Measurements from ENCODE around the gene MAN1A2.

Gene MAN1A2

DNA sequence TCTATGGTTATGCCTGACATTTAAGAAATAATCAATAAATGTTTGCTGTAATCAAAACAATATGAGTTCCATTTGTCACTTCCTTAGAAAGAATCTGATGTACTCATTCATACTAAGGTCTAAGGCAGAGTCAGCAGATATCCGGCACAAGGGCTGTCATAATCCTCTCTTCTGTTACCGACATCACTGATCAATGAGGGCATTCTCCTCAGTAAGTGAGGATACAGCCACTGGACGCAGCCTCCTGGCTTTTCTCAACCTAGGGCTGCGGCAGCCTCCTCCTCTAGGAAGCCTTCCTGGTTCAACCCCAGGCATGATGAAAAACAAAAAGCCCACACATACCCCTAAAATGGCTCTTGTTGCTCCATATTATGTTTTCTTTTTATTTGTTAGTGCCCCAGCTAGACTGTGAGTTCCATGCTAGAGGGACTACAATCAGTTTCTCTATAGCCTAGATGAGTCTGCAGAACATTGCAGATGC is 197.9 kb downstream of the MAN1A2 start:
- CTCF ChIA-PET = interaction anchor here (0.7 to 1.0 kb wide), 3 partner anchors 9 to 189 kb away, joined by 3 to 5 read pairs (median 4); no protein-coding TSS in a partner anchor
- POLR2A ChIA-PET = no interaction called here

GRCh38 chr1:117565745-117566455 is 198.7 kb downstream of the MAN1A2 start:
- H3K4me1 ChIP-seq (ENCODE audit: control insufficient read depth, insufficient read depth, low read length) = no peaks in the 10 kb centered on the region
- CTCF ChIA-PET = interaction anchor here (0.7 to 1.0 kb wide), 3 partner anchors 10 to 188 kb away, joined by 3 to 5 read pairs (median 4); no protein-coding TSS in a partner anchor
- no peaks in the 10 kb centered on the region for H3K9me3 ChIP-seq (ENCODE audit: control insufficient read depth, insufficient read depth, low read depth, low read length)
- POLR2A ChIA-PET = no interaction called here
- no peaks in the 10 kb centered on the region for H3K36me3 ChIP-seq (ENCODE audit: control insufficient read depth in 2 of 2, insufficient read depth in 1 of 2, low read length in 2 of 2)
- TF ChIP-seq, protein P1, sequence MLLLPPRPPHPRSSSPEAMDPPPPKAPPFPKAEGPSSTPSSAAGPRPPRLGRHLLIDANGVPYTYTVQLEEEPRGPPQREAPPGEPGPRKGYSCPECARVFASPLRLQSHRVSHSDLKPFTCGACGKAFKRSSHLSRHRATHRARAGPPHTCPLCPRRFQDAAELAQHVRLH (tag by site-specific recombination; IDR thresholded peaks at IDR 0.05) = no peak
- TF ChIP-seq ZNF707 (tag by site-specific recombination; IDR thresholded peaks at IDR 0.05) (no peak), ZNF510 (tag by site-specific recombination; IDR thresholded peaks at IDR 0.05; ENCODE audit: insufficient replicate concordance) (no peak), ZNF354C (tag by site-specific recombination; IDR thresholded peaks at IDR 0.05; ENCODE audit: borderline replicate concordance, low read depth) (no peak)
- TF ChIP-seq, protein P2, sequence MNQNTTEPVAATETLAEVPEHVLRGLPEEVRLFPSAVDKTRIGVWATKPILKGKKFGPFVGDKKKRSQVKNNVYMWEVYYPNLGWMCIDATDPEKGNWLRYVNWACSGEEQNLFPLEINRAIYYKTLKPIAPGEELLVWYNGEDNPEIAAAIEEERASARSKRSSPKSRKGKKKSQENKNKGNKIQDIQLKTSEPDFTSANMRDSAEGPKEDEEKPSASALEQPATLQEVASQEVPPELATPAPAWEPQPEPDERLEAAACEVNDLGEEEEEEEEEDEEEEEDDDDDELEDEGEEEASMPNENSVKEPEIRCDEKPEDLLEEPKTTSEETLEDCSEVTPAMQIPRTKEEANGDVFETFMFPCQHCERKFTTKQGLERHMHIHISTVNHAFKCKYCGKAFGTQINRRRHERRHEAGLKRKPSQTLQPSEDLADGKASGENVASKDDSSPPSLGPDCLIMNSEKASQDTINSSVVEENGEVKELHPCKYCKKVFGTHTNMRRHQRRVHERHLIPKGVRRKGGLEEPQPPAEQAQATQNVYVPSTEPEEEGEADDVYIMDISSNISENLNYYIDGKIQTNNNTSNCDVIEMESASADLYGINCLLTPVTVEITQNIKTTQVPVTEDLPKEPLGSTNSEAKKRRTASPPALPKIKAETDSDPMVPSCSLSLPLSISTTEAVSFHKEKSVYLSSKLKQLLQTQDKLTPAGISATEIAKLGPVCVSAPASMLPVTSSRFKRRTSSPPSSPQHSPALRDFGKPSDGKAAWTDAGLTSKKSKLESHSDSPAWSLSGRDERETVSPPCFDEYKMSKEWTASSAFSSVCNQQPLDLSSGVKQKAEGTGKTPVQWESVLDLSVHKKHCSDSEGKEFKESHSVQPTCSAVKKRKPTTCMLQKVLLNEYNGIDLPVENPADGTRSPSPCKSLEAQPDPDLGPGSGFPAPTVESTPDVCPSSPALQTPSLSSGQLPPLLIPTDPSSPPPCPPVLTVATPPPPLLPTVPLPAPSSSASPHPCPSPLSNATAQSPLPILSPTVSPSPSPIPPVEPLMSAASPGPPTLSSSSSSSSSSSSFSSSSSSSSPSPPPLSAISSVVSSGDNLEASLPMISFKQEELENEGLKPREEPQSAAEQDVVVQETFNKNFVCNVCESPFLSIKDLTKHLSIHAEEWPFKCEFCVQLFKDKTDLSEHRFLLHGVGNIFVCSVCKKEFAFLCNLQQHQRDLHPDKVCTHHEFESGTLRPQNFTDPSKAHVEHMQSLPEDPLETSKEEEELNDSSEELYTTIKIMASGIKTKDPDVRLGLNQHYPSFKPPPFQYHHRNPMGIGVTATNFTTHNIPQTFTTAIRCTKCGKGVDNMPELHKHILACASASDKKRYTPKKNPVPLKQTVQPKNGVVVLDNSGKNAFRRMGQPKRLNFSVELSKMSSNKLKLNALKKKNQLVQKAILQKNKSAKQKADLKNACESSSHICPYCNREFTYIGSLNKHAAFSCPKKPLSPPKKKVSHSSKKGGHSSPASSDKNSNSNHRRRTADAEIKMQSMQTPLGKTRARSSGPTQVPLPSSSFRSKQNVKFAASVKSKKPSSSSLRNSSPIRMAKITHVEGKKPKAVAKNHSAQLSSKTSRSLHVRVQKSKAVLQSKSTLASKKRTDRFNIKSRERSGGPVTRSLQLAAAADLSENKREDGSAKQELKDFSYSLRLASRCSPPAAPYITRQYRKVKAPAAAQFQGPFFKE (tag by site-specific recombination; IDR thresholded peaks at IDR 0.05; ENCODE audit: borderline replicate concordance) = no peak
- H3K4me3 ChIP-seq (ENCODE audit: low read depth, low read length) = no peak overlapping the region
- H3K27ac ChIP-seq (ENCODE audit: extremely low read depth, low read depth, low read length) = no peak overlapping the region

More for the DNA sequence above, 197.9 kb downstream of the MAN1A2 start:
- TF ChIP-seq ZNF114 (tag by site-specific recombination; IDR thresholded peaks at IDR 0.05) (no peak), ZNF529 (tag by site-specific recombination; IDR thresholded peaks at IDR 0.05; ENCODE audit: insufficient replicate concordance) (no peak), ZNF335 (tag by site-specific recombination; conservative IDR thresholded peaks at IDR 0.05) (no peak), SETDB1 (IDR thresholded peaks at IDR 0.05; ENCODE audit: insufficient read length, low read length) (no peak), ZNF501 (tag by site-specific recombination; IDR thresholded peaks at IDR 0.05) (no peak), ZNF140 (tag by site-specific recombination; IDR thresholded peaks at IDR 0.05) (no peak), ZNF629 (tag by site-specific recombination; IDR thresholded peaks at IDR 0.05) (no peak), CTCF (tag by site-specific recombination; IDR thresholded peaks at IDR 0.05) (no peak), ZNF830 (tag by site-specific recombination; IDR thresholded peaks at IDR 0.05; ENCODE audit: low read depth) (no peak)
- TF ChIP-seq, protein P3, sequence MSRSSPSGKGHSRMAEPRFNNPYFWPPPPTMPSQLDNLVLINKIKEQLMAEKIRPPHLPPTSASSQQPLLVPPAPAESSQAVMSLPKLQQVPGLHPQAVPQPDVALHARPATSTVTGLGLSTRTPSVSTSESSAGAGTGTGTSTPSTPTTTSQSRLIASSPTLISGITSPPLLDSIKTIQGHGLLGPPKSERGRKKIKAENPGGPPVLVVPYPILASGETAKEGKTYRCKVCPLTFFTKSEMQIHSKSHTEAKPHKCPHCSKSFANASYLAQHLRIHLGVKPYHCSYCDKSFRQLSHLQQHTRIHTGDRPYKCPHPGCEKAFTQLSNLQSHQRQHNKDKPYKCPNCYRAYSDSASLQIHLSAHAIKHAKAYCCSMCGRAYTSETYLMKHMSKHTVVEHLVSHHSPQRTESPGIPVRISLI (tag by site-specific recombination; IDR thresholded peaks at IDR 0.05) = no peak
- TF ChIP-seq, protein P4, sequence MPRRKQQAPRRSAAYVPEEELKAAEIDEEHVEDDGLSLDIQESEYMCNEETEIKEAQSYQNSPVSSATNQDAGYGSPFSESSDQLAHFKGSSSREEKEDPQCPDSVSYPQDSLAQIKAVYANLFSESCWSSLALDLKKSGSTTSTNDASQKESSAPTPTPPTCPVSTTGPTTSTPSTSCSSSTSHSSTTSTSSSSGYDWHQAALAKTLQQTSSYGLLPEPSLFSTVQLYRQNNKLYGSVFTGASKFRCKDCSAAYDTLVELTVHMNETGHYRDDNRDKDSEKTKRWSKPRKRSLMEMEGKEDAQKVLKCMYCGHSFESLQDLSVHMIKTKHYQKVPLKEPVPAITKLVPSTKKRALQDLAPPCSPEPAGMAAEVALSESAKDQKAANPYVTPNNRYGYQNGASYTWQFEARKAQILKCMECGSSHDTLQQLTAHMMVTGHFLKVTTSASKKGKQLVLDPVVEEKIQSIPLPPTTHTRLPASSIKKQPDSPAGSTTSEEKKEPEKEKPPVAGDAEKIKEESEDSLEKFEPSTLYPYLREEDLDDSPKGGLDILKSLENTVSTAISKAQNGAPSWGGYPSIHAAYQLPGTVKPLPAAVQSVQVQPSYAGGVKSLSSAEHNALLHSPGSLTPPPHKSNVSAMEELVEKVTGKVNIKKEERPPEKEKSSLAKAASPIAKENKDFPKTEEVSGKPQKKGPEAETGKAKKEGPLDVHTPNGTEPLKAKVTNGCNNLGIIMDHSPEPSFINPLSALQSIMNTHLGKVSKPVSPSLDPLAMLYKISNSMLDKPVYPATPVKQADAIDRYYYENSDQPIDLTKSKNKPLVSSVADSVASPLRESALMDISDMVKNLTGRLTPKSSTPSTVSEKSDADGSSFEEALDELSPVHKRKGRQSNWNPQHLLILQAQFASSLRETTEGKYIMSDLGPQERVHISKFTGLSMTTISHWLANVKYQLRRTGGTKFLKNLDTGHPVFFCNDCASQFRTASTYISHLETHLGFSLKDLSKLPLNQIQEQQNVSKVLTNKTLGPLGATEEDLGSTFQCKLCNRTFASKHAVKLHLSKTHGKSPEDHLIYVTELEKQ (tag by site-specific recombination; IDR thresholded peaks at IDR 0.05; ENCODE audit: borderline replicate concordance) = no peak
- TF ChIP-seq, protein P5, sequence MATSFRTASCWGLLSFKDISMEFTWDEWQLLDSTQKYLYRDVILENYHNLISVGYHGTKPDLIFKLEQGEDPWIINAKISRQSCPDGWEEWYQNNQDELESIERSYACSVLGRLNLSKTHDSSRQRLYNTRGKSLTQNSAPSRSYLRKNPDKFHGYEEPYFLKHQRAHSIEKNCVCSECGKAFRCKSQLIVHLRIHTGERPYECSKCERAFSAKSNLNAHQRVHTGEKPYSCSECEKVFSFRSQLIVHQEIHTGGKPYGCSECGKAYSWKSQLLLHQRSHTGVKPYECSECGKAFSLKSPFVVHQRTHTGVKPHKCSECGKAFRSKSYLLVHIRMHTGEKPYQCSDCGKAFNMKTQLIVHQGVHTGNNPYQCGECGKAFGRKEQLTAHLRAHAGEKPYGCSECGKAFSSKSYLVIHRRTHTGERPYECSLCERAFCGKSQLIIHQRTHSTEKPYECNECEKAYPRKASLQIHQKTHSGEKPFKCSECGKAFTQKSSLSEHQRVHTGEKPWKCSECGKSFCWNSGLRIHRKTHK (tag by site-specific recombination; IDR thresholded peaks at IDR 0.05) = no peak
- Histone ChIP-seq H3K9me3 (ENCODE audit: control insufficient read depth, insufficient read depth, low read depth, low read length) (no peaks in the 10 kb centered on the region), H3K36me3 (ENCODE audit: control insufficient read depth in 2 of 2, insufficient read depth in 1 of 2, low read length in 2 of 2) (no peaks in the 10 kb centered on the region), H3K27ac (ENCODE audit: extremely low read depth, low read depth, low read length) (no peak overlapping the region), H3K4me3 (ENCODE audit: low read depth, low read length) (no peak overlapping the region), H3K4me1 (ENCODE audit: control insufficient read depth, insufficient read depth, low read length) (no peaks in the 10 kb centered on the region)
